GM21515 (cell line): Measurements from ENCODE around the gene C14orf180.

Source experiments
- ATAC-seq: cut with Tn5 transposase; IDR thresholded peaks from one replicate; pipeline ENCODE4 v1.9.1; 2021; ENCODE audit not compliant: unreplicated experiment

The C14orf180 gene

GRCh38 chr14:104560586-104560945 is 19.0 kb upstream of the C14orf180 start:
- no peak for ATAC-seq

DNA sequence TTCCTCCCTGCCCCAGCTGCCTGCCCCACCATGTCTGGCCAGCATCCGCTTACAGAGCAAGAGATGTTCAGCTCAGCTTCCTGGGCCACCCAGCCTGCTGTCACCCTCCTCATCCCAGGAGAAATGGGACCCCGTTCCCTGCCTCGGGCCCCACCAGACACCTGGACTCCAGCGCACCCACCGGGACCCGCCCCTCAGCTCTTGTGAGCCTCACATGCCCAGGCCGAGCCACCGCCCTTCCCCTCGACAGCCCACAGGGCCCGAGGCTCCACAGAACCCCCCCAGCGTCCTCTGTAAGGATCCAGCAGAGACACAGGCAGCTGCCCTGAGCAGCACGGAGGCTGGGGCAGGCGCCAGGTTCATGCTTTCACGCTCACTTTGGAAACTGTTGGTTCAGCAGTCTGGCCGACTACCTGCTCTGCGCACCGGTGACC is 18.4 kb upstream of the C14orf180 start:
- no peak for ATAC-seq

- no peak for ATAC-seq
These were observed 17.7 kb upstream of the C14orf180 start for GRCh38 chr14:104561632-104562495.

GRCh38 chr14:104562606-104563005 is 17.0 kb upstream of the C14orf180 start:
- no peak for ATAC-seq

DNA sequence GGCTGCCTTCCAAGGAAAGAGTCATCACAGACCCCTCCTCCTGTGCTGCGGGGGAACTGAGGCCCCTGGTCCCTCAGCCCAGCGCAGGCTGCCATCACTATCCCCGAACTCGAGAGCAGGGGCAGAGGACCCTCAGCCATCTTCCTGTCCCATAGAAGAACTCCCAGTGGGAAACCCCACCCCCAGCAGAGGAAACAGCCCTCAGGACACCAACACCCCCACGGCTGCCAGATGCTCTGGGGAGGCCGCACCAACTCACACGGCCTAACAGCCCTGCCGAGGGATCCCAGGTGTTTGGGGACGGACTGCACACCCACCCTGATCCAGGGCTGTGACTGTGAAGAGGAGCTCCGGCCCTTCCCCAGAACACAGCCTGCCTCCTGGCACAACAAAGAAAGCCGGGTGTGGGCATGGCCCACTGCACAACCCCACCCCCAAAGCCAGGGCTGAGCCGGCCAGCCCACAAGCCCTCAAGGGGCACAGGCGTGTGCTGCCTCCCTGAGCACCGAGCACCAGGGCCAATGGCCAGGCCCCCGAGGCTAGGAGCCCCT is 16.3 kb upstream of the C14orf180 start:
- no peak for ATAC-seq

DNA sequence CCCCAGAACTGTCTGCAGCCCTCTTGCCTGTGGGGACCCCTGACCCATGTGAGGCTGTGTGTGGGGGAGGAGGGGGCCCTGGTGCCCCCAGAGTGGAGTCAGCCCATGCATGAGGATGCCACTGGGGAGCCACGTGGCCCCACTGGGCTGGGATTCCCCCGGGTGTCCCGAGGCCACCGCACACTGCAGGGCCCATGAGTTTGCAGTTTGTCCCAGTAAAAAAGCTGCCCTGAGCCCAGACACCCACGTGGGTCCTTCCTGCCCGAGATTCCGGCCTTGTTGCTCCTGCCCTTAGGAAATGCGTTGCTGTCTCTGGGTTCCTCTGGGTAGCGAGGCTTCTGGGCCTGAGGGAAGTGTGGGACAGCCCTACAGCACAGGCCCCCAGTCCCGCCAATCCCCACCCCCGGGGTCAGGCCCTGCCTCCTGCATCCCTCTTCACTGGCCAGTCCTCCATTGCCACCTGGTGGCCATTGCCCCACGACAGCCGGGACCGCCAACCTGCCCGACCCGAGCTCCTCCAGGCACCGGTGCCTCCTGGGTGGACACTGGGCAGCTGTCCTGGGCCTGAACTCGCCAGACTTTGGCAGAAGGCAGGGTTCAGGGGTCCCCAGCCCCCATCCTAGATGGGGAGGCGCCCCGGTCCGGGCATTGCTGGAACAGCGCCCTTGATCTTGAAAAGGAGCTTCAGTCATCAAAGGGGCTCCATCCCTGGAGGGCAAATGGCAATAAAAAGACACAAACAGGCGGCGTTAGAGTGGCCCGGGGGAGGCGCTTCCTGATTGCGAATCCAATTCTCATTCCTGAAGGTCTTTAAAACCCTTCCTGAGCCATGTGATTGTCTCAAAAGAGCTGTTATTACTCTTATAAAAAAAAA is 15.6 kb upstream of the C14orf180 start:
- ATAC-seq, result no peak

DNA sequence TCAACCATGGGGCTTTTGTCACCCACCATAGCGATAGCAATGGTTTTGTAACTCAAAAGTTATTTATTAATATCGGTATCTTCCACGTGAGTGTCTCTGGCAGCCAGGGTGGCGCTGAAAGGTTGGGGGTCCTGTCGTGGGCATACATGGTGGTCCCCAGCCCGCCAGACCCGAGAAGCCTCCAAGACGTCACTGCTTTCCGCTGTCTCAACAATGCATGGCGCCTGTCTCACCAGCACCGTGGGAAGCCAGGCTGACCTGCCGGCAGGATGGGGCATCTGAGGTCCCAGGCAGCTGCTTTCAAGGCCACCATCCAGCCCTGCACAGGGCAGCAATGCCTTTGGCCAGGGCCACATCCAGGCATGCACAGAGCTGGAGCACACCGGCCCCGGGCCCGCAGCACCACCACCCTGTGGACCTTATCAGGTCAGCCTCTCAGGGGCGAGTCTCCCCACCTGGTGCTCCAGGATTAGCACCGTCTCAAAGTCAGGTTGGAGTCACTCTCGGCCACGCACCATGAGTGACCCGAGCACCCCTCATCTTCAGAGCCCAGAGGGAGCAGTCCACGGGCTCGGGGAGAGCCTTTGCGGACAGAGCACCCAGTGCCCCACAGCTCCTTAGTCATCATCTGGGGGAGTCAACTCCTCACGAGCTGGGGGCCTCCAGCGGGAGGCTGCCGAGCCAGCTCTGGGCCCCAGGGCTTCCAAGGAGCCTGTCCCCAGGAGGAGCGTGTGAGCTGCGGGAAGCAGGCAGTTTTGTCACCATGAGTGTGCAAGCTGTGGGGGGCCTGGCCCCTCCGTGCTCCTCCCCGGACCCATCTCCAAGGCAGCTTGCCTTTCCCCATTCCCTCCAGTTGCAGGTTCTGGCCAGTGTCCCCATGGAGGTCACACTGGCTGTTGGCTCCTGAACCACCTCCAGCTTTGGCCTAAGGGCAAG is 14.6 kb upstream of the C14orf180 start:
- ATAC-seq, result no peak

DNA sequence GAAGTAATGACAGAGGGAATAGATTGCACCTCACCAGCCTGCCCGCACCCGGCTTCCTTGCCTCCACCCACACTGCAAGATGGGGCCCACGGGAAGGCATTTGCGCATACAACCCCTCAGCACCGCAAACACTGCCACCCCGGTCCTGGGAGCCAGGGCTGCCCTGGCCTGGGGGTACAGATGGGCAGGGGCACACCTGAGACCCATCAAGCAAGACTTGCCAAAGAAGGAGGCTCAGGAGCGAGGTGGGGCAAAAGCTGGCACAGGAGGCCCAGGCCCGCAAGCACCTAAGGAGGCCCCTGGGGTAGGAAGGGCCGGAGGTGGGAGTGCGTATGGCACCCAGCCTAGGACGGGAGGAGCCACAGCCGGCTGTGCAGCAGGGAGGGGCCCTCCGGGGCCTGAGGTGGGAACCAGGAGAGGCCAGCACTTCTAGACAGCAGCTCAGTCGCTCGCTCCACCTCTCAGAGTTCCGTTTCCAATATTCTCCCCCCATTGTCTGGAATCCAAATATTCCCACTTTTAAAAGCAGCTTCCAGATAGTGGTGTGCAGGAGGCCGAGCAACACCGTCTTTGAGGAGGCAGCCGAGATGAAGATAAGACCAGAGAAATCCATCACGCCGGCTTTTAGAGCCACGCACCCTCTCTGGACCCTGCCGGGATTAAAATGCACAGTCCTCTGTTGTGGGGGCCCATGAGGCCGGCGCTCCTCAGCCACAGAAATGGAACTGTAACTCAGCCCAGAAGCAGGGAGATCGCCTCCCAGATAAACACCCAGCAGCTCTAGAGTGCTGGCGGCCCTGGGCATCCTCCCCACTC is 12.2 kb upstream of the C14orf180 start:
- ATAC-seq, result no peak

GRCh38 chr14:104567957-104568225 is 11.7 kb upstream of the C14orf180 start:
- no peak for ATAC-seq

DNA sequence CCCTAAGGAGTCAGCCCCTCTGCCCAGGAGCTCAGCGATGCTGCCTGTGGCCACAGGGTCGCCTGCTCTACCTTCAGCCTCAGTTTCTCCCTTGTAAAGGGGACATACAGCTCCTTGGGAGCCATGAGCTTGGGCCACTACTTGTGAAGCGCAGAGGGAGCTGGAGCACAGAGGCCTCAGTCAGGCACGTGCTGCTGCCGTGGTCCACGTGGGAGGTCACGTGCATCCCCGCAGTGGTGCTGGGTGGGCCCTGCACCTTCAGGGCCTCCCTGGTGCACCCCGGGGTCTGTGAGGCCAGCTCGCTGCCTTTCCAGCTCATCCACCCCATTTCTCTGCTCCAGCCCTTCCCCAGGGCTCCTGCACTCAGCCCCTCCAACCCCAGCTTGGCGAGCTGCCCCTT is 10.9 kb upstream of the C14orf180 start:
- no peak for ATAC-seq

DNA sequence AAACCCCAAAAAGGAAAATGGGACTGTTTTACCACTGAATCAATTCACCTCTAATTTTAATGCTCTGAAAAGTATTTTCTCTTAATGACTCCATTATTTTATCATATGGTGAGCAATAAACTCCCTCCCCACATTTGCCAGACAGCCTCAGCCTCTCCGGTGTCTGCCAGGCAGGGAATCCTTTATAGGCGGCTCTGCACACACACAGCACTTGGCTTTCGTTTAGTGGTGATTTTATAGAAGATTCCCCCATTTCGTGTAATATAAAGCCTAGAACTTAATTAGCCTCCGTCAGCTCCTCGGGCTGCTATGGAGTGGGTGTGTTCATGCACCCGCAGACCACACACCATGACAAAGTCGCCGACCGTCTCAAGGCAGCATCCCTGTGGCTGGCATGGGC is 10.1 kb upstream of the C14orf180 start:
- no peak for ATAC-seq

- ATAC-seq, result no peak
These were observed 8.3 kb upstream of the C14orf180 start for GRCh38 chr14:104571246-104571645.

GRCh38 chr14:104572024-104572626 is 7.4 kb upstream of the C14orf180 start:
- no peak for ATAC-seq

DNA sequence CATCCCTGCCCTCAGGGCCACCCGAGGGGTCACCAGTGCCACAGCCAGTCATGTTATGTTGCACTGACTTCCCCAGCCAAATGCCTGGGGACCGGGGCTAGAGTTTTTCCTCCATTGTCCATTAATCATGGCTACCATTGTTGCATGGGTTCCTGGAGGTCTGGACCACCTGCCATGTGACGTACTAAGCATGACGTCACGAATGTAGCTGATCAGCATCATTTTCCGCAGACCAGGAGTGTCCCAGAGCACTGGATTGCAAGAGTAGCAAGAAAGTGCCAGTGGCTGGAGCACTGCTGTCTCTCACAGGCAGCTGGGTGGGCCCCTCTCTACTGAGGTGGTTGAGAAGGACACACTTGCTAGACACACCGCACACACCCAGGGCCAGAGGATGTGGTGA is 6.9 kb upstream of the C14orf180 start:
- ATAC-seq, result no peak

- no peak for ATAC-seq
These were observed 5.6 kb upstream of the C14orf180 start for GRCh38 chr14:104573930-104574329.

DNA sequence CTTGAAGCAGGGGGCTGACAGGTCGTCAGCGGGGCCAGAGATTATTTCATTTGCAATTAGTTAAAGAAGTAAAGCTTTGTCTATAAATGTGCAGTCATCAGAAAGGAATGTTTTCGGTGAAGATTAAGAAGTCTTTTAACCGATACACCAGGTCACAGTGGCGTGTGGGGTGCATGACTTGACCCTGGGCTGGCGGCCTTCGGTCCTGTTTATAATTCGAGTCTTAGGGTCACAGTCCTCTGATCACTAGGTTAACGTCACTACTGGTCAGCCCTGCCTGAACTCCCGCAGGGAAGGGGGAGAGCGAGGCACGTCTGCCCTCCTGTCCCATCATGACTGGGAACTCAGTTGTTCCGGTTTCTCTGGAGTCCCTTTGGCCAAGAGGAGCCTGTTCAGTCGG is 5.0 kb upstream of the C14orf180 start:
- no peak for ATAC-seq

DNA sequence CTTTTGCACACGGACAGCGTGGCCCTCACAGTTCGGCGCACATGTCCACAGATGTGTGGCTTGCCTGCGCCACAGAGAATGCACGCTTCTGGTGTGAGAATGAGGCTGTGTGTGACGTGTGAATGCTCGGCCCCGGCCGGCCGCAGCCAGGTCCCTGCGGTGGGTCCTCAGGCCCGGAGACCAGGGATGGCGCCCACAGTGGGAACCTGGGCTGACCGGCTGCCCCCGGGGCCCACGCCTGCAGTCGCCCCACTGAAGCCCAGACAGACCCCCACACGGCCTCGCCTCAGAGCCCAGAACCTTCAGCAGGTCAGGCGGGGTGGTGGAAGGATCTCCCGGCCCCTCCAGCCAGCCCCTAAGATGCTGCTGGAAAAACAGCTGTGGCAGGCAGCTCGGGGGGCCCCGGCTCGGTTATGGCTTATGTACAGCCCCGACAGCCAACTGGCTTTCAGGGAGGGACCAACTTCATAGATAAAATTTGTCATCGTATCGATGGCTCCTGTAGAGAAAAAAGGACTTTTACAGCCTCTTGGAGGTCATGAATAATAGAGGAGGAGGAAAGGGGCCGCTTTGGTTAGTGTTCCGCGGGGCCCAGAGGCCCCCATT is 4.5 kb upstream of the C14orf180 start:
- ATAC-seq, result no peak

DNA sequence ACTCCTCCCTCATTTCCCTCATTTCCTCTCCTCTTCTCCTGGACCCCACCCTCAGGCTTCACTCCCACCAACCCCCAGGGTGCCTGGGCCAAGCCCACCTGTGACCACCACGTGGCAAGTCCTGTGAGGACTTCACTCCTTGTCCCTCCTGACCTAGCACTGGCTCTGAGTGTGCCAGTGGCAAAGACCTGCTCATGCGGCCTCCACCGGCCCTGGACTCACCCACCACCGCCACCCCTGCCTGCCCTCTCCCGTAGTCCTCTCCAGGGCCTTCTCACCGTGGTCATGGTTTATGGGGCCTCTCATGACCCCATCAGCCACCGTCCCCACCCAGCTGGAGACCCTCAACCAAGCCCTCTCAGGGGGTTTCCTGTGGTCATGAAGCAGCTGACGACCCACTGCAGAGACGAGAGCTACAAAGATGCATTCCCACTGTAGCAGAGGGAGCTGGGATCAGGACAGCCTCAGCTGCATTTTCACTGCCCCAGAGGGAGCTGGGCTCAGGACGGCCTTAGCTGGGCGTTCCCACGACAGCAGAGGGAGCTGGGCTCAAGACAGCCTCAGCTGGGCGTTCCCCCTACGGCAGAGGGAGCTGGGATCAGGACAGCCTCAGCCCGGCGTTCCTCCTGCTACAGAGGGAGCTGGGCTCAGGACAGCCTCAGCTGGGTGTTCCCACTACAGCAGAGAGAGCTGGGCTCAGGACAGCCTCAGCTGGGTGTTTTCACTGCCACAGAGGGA is 3.2 kb upstream of the C14orf180 start:
- ATAC-seq, result no peak

- ATAC-seq, result no peak
These were observed 2.6 kb upstream of the C14orf180 start for GRCh38 chr14:104576970-104577332.
